OCI-LY3 (cell line): ENCODE measurements around the gene RHOT1.

Source experiments
- H2AFZ ChIP-seq: fragments of 200-600, 300-600 bp; shearing (Covaris generic); 2 replicates; pipeline ENCODE4 v1.6.0; 2014; ENCODE audit warnings: antibody characterized with exemption, low read depth, low read length
- H3K27ac ChIP-seq: fragments of 200-600, 300-600 bp; sonication (generic); 2 replicates; pipeline ENCODE4 v1.5.1; 2014; ENCODE audit warnings: mild to moderate bottlenecking, low read length, moderate library complexity, mixed read lengths
- H3K27me3 ChIP-seq: fragments of 200-600, 300-600 bp; sonication (generic); 2 replicates; pipeline ENCODE4 v1.6.1; 2014; ENCODE audit warnings: low read depth, low read length, mixed read lengths
- H3K36me3 ChIP-seq: fragments of 200-600, 300-600 bp; sonication (generic); replicated peaks from 2 replicates; pipeline ENCODE3; 2014; ENCODE audit warnings: low read depth, low read length, mixed read lengths
- H3K4me1 ChIP-seq: fragments of 300-600, 200-600 bp; sonication (generic); 2 replicates; pipeline ENCODE4 v1.6.1; 2014; ENCODE audit warnings: low read length, mixed read lengths
- H3K4me2 ChIP-seq: fragments of 200-600, 300-600 bp; sonication (generic); 2 replicates; pipeline ENCODE4 v1.6.1; 2014; ENCODE audit warnings: low read length, mixed read lengths
- H3K4me3 ChIP-seq: fragments of 300-600, 200-600 bp; sonication (generic); 2 replicates; pipeline ENCODE4 v1.5.1; 2014; ENCODE audit warnings: antibody characterized with exemption, mild to moderate bottlenecking, low read length, moderate library complexity
- H3K79me2 ChIP-seq: fragments of 300-600, 200-600 bp; shearing (Covaris generic); 2 replicates; pipeline ENCODE4 v1.6.1; 2014; ENCODE audit warnings: mild to moderate bottlenecking, low read length, mixed read lengths
- H3K9ac ChIP-seq: fragments of 300-600, 200-600 bp; shearing (Covaris generic); 2 replicates; pipeline ENCODE4 v1.6.0; 2014; ENCODE audit warnings: mild to moderate bottlenecking, low read length, moderate library complexity
- H3K9me3 ChIP-seq: fragments of 200-600, 300-600 bp; shearing (Covaris generic); 2 replicates; pipeline ENCODE4 v1.6.1; 2014; ENCODE audit warnings: low read length, mixed read lengths; ENCODE audit not compliant: insufficient read depth
- H4K20me1 ChIP-seq: fragments of 200-600, 300-600 bp; sonication (generic); 2 replicates; pipeline ENCODE4 v1.6.1; 2016; ENCODE audit warnings: low read length, mixed read lengths; ENCODE audit not compliant: insufficient read depth
- EZH2phosphoT487 ChIP-seq: fragments of 200-600 bp; shearing (Covaris generic); IDR thresholded peaks from 2 replicates; pipeline ENCODE4 v1.6.1; 2018; ENCODE audit warnings: antibody characterized with exemption, mixed run types, low read depth
- TF ChIP-seq, protein P1 (sequence below): fragments of 200-600, 300-600 bp; sonication (generic); IDR thresholded peaks from 2 replicates; pipeline ENCODE4 v1.5.1; 2014; ENCODE audit warnings: antibody characterized with exemption, low read length, low read depth

Gene RHOT1

DNA sequence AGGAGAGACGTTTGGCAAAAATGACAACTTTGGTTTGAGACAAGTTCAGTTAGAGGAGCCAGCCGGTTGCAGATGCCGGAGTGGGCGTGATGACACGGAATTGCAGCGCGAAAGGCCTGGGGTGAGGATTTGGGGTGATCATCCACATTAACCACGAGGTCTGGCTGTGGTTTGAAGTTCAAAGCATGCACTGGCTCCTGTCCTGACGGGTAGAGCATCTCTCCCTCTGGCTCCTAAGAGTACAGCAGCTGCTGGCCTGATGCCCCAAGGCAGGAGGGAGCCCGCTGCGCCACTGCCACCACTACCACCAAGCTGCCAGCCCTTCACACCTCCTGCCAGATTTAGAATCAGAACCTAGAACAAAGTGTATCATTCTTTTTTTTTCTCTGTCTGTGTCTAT, 127.1 kb downstream of the RHOT1 start:
- H3K4me2 ChIP-seq: no peak overlapping the region
- H3K4me3 ChIP-seq: no peak overlapping the region
- H3K27ac ChIP-seq: no peak overlapping the region
- H3K36me3 ChIP-seq: no peaks in the 10 kb centered on the region
- no peaks in the 10 kb centered on the region for H3K9me3 ChIP-seq
- H4K20me1 ChIP-seq: peaks cover 24% of the 10 kb centered on the region; the same call in 1 of the 2 replicates
- H3K79me2 ChIP-seq: no peaks in the 10 kb centered on the region
- H2AFZ ChIP-seq: no peak overlapping the region
- H3K27me3 ChIP-seq: peaks cover 91% of the 10 kb centered on the region
- no peak for TF ChIP-seq EZH2phosphoT487
- TF ChIP-seq, protein P1, sequence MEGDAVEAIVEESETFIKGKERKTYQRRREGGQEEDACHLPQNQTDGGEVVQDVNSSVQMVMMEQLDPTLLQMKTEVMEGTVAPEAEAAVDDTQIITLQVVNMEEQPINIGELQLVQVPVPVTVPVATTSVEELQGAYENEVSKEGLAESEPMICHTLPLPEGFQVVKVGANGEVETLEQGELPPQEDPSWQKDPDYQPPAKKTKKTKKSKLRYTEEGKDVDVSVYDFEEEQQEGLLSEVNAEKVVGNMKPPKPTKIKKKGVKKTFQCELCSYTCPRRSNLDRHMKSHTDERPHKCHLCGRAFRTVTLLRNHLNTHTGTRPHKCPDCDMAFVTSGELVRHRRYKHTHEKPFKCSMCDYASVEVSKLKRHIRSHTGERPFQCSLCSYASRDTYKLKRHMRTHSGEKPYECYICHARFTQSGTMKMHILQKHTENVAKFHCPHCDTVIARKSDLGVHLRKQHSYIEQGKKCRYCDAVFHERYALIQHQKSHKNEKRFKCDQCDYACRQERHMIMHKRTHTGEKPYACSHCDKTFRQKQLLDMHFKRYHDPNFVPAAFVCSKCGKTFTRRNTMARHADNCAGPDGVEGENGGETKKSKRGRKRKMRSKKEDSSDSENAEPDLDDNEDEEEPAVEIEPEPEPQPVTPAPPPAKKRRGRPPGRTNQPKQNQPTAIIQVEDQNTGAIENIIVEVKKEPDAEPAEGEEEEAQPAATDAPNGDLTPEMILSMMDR: no peak
- no peak overlapping the region for H3K9ac ChIP-seq
- H3K4me1 ChIP-seq: peaks cover 20% of the 10 kb centered on the region

DNA sequence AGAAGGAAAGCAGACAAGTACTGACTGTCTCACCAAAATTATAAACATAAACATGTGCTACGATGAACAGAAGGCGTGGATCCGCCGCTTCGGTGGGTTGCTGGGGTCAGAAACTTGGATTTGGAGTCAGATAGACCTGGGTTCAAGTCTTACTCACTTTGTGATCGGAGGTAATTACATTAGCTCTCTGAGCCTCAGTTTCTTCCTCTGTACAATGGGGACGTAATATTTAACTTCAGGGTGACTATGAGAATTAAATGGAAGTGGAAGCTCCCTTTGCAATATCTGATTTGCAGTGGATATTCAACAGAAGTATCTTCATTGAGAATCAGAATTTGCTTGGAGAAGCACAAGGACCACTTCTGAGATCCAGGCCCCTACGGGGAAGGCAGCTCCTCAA, 129.5 kb downstream of the RHOT1 start:
- H3K79me2 ChIP-seq: no peaks in the 10 kb centered on the region
- no peak for TF ChIP-seq EZH2phosphoT487
- TF ChIP-seq, protein P1: no peak
- no peak overlapping the region for H3K4me3 ChIP-seq
- no peaks in the 10 kb centered on the region for H3K36me3 ChIP-seq
- peaks cover 31% of the 10 kb centered on the region for H3K4me1 ChIP-seq
- H4K20me1 ChIP-seq: peaks cover 36% of the 10 kb centered on the region; the same call in 1 of the 2 replicates
- H3K4me2 ChIP-seq: no peak overlapping the region
- H2AFZ ChIP-seq: no peak overlapping the region
- H3K9ac ChIP-seq: no peak overlapping the region
- no peaks in the 10 kb centered on the region for H3K9me3 ChIP-seq
- H3K27me3 ChIP-seq: peaks cover 80% of the 10 kb centered on the region
- no peak overlapping the region for H3K27ac ChIP-seq

DNA sequence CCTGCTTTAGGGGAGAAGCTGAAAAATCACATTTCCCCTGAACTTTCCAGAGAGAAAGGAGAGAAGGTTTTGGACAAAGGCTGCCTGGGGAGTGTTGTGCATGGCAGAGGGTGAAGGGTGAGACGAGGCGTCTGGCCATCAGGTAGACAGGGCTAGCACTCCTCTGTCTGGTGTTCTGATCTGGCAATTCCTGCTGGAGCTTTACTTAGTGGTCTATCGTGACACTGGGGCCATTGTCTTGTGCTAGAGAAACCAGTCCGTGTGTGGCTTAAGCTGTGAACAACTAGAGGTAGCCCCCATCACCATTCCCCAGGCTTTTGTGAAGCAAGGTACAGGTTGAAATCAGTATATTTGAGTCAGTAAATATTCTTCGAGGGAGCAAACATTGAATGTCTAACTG, 131.8 kb downstream of the RHOT1 start:
- Histone ChIP-seq H4K20me1 (peaks cover 28% of the 10 kb centered on the region), H3K4me2 (no peak overlapping the region), H3K4me3 (no peak overlapping the region), H3K4me1 (peaks cover 31% of the 10 kb centered on the region), H3K36me3 (no peaks in the 10 kb centered on the region), H3K27ac (no peak overlapping the region), H3K9ac (no peak overlapping the region), H3K79me2 (no peaks in the 10 kb centered on the region), H3K9me3 (no peaks in the 10 kb centered on the region), H3K27me3 (peaks cover 68% of the 10 kb centered on the region), H2AFZ (no peak overlapping the region)
- TF ChIP-seq EZH2phosphoT487: no peak
- TF ChIP-seq, protein P1: no peak

DNA sequence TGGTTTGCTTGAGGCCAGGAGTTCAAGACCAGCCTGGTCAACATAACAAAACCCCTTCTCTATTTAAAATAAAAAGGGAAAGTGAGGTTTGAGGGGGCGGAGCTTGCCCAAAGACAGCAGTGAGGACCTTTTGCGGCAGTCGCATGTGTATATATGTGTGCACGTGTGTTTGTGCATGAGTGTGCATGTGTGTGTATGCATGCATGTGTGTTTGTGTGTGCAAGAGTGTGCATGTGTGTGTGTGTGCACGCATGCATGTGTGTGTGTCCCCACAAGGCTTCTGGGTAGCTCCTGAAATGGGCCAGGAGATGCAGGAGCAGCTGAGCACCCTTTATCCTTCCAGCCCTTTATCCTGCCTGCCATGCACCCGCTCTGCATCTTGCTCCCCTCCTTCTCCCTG, 132.3 kb downstream of the RHOT1 start:
- Histone ChIP-seq H3K36me3 (no peaks in the 10 kb centered on the region), H3K9me3 (no peaks in the 10 kb centered on the region), H3K79me2 (no peaks in the 10 kb centered on the region), H3K9ac (no peak overlapping the region), H3K27ac (no peak overlapping the region), H3K4me2 (no peak overlapping the region), H4K20me1 (peaks cover 25% of the 10 kb centered on the region), H3K4me3 (no peak overlapping the region), H2AFZ (no peak overlapping the region), H3K27me3 (peaks cover 68% of the 10 kb centered on the region), H3K4me1 (peaks cover 31% of the 10 kb centered on the region)
- TF ChIP-seq EZH2phosphoT487: no peak
